PC-3 (cell line): ENCODE results near the gene REELD1. TPM values are rescaled to one million over a fixed set of nuclear protein-coding genes. Genes with fewer than 3 reads are reported as not detected.

ENCODE experiments used
- ATAC-seq: fragments of 200-7000 bp; cut with Tn5 transposase; 2 replicates; pipeline ENCODE4 v1.9.1; 2020; ENCODE audit warnings: mild to moderate bottlenecking, moderate library complexity
- BruUV-seq: library from RNA; stranded (reverse); fragments of 400-500 nt; replicated peaks from 2 replicates; lab custom pipeline; 2021; lab: Mats Ljungman, UMichigan
- CTCF ChIA-PET: fragments of 300-600 bp; sonication (Branson Sonifier 250); formaldehyde crosslinking; loops from one replicate; lab custom pipeline; 2022; ENCODE audit warnings: antibody characterized with exemption; lab: Charles Lee
- POLR2A ChIA-PET: fragments of 300-600 bp; sonication (Branson Sonifier 250); formaldehyde crosslinking; loops from one replicate; lab custom pipeline; 2022; ENCODE audit warnings: antibody characterized with exemption; ENCODE audit not compliant: unreplicated experiment; lab: Charles Lee
- DNase-seq: peaks from one replicate; pipeline ENCODE4 v3.0.0-alpha.2; 2015
- H2AFZ ChIP-seq: fragments of 300-600 bp; sonication (generic); 2 replicates; pipeline ENCODE4 v1.6.0; 2016; ENCODE audit warnings: antibody characterized with exemption, low read length
- H3F3A ChIP-seq: fragments of 300-600 bp; sonication (generic); one replicate; pipeline ENCODE4 v1.6.0; 2017; ENCODE audit warnings: antibody characterized with exemption, low read length, control low read depth, mild to moderate bottlenecking; ENCODE audit not compliant: unreplicated experiment
- H3K27ac ChIP-seq: fragments of 300-600 bp; sonication (generic); 2 replicates; pipeline ENCODE4 v1.5.1; 2016; ENCODE audit warnings: mild to moderate bottlenecking, low read length
- H3K27me3 ChIP-seq: fragments of 300-600 bp; sonication (generic); 2 replicates; pipeline ENCODE4 v1.6.1; 2016; ENCODE audit warnings: low read length, mixed read lengths
- H3K36me3 ChIP-seq: fragments of 300-600 bp; sonication (generic); 2 replicates; pipeline ENCODE4 v1.6.1; 2016; ENCODE audit warnings: low read depth, mixed run types, low read length, mixed read lengths
- H3K4me1 ChIP-seq: fragments of 300-600 bp; sonication (generic); 2 replicates; pipeline ENCODE4 v1.5.1; 2016; ENCODE audit warnings: low read length; ENCODE audit not compliant: insufficient read depth
- H3K4me2 ChIP-seq: fragments of 300-600 bp; sonication (generic); 2 replicates; pipeline ENCODE4 v1.6.0; 2016; ENCODE audit warnings: low read length
- H3K4me3 ChIP-seq: fragments of 300-600 bp; sonication (generic); 2 replicates; pipeline ENCODE4 v1.5.1; 2016; ENCODE audit warnings: mild to moderate bottlenecking, low read length, mixed read lengths
- H3K79me2 ChIP-seq: fragments of 300-600 bp; sonication (generic); 2 replicates; pipeline ENCODE4 v1.6.1; 2017; ENCODE audit warnings: low read length, mixed read lengths
- H3K9ac ChIP-seq: fragments of 300-600 bp; sonication (generic); 2 replicates; pipeline ENCODE4 v1.6.0; 2016; ENCODE audit warnings: mild to moderate bottlenecking, low read length
- H3K9me2 ChIP-seq: fragments of 300-600 bp; sonication (generic); replicated peaks from 2 replicates; pipeline ENCODE4 v1.6.1; 2016; ENCODE audit warnings: mixed run types, low read length, mixed read lengths
- H3K9me3 ChIP-seq: fragments of 300-600 bp; sonication (generic); 2 replicates; pipeline ENCODE4 v1.6.1; 2016; ENCODE audit warnings: low read length, mixed read lengths
- H4K20me1 ChIP-seq: fragments of 300-600 bp; sonication (generic); 2 replicates; pipeline ENCODE4 v1.6.1; 2016; ENCODE audit warnings: low read length, mixed read lengths
- CTCF ChIP-seq: fragments of 300-600 bp; sonication (generic); conservative IDR thresholded peaks from 2 replicates; pipeline ENCODE4 v1.5.1; 2017; ENCODE audit warnings: antibody characterized with exemption, low read depth, mild to moderate bottlenecking, low read length
- EZH2 ChIP-seq: fragments of 300-600 bp; sonication (generic); IDR thresholded peaks from one replicate; pipeline ENCODE4 v1.6.1; 2017; ENCODE audit warnings: antibody characterized with exemption, mild to moderate bottlenecking, low read length; ENCODE audit not compliant: unreplicated experiment
- EZH2phosphoT487 ChIP-seq: fragments of 300-600 bp; sonication (generic); IDR thresholded peaks from 2 replicates; pipeline ENCODE4 v1.6.1; 2018; ENCODE audit warnings: mild to moderate bottlenecking, antibody characterized with exemption, low read length, borderline replicate concordance
- intact Hi-C: fragments of 100-400 bp; cut with micrococcal nuclease; formaldehyde crosslinking; loops from 2 replicates; pipeline ENCODE4 v1.9.0; 2023
- total RNA-seq: library from RNA; depleted of rRNA; stranded (reverse); fragments of >200 nt; gene quantifications from 2 replicates; pipeline ENCODE4 v1.2.3, GENCODE V29; 2014

Gene REELD1
- total RNA-seq, 1 experiment from 2014 or later: not detected

GRCh38 chr4:146245246-146245645 lies 30.9 kb downstream of the REELD1 start:
- Histone ChIP-seq H3K9me3 (no peaks in the 10 kb centered on the region), H3K9me2 (no peaks in the 10 kb centered on the region), H3K79me2 (no peaks in the 10 kb centered on the region), H3K36me3 (no peaks in the 10 kb centered on the region), H3K9ac (no peak overlapping the region), H3K4me1 (peaks cover 26% of the 10 kb centered on the region), H3K27me3 (no peaks in the 10 kb centered on the region), H3F3A (peaks cover 4% of the 10 kb centered on the region), H2AFZ (no peak overlapping the region), H3K4me2 (no peak overlapping the region), H4K20me1 (no peaks in the 10 kb centered on the region), H3K27ac (no peak overlapping the region), H3K4me3 (no peak overlapping the region)
- intact Hi-C loops: no loop called here
- BruUV-seq: no TSS peak
- TF ChIP-seq EZH2 (no peak), CTCF (no peak), EZH2phosphoT487 (no peak)
- ChIA-PET CTCF (interaction anchor here (0.7 kb wide), 1 partner anchor 158 kb away, joined by 3 read pairs; no protein-coding TSS in a partner anchor), POLR2A (no interaction called here)
- DNase-seq (no peak), ATAC-seq (no peak)

- TF ChIP-seq EZH2phosphoT487 (no peak), EZH2 (no peak)
- CTCF ChIA-PET: interaction anchor here (0.7 kb wide), 1 partner anchor 159 kb away, joined by 3 read pairs; no protein-coding TSS in a partner anchor
- no TSS peak for BruUV-seq
These were observed 31.5 kb downstream of the REELD1 start for GRCh38 chr4:146245850-146246249.

GRCh38 chr4:146246381-146246780 lies 32.0 kb downstream of the REELD1 start:
- Histone ChIP-seq H3K9me3 (no peaks in the 10 kb centered on the region), H3K9me2 (no peaks in the 10 kb centered on the region), H4K20me1 (no peaks in the 10 kb centered on the region), H3K4me3 (no peak overlapping the region), H3K4me2 (no peak overlapping the region), H3K9ac (no peak overlapping the region), H3K4me1 (peaks cover 17% of the 10 kb centered on the region), H3F3A (peaks cover 4% of the 10 kb centered on the region), H3K79me2 (no peaks in the 10 kb centered on the region), H2AFZ (no peak overlapping the region), H3K36me3 (no peaks in the 10 kb centered on the region), H3K27ac (no peak overlapping the region), H3K27me3 (no peaks in the 10 kb centered on the region)
- ATAC-seq (no peak), DNase-seq (no peak)
- intact Hi-C loops: no loop called here
- BruUV-seq: TSS peak; percentile 13
- ChIA-PET POLR2A (no interaction called here), CTCF (no interaction called here)
- TF ChIP-seq EZH2phosphoT487: no peak
- TF ChIP-seq EZH2: no peak
- no peak for TF ChIP-seq CTCF

More at GRCh38 chr4:146245850-146246249, 31.5 kb downstream of the REELD1 start:
- no peaks in the 10 kb centered on the region for H3K9me2 ChIP-seq
- peaks cover 4% of the 10 kb centered on the region for H3F3A ChIP-seq
- no peak overlapping the region for H3K27ac ChIP-seq
- H3K36me3 ChIP-seq: no peaks in the 10 kb centered on the region
- H2AFZ ChIP-seq: no peak overlapping the region
- H3K79me2 ChIP-seq: no peaks in the 10 kb centered on the region
- no peak overlapping the region for H3K4me3 ChIP-seq
- ATAC-seq (no peak), DNase-seq (no peak)
- H3K4me2 ChIP-seq: no peak overlapping the region
- no peaks in the 10 kb centered on the region for H3K9me3 ChIP-seq
- H4K20me1 ChIP-seq: no peaks in the 10 kb centered on the region
- no peak overlapping the region for H3K9ac ChIP-seq
- intact Hi-C loops: no loop called here
- POLR2A ChIA-PET: no interaction called here
- H3K4me1 ChIP-seq: peaks cover 21% of the 10 kb centered on the region
- H3K27me3 ChIP-seq: no peaks in the 10 kb centered on the region
